ENCODE results near the gene LIN28B.

DNA sequence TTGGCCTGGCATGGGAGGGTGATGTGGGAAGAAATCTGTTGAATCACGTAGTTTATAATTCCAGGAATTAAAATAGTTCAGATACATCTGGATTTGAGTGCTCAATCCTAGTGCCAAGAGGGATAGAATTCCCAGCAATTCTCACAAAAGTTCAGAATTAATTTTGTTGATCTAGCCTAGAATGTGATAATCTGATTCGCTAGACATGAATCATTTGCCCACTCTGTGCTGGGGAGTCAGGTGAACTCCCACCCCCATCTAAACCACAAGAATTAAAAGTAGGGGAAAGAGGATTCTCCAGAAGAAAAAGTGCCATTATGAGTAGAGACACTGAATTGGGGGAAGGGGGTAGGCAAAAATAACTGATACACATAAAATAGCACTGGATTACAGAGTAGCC, 85.0 kb downstream of the LIN28B start:
- TF ChIP-seq CTCF (IDR thresholded peaks at IDR 0.05) (no peak), POLR2A (IDR thresholded peaks at IDR 0.05) (no peak)
